MCF 10A (cell line): ENCODE results near the gene ITPA. TPM values are rescaled to one million over a fixed set of nuclear protein-coding genes. Genes with fewer than 3 reads are reported as not detected.

Experiments used
- BruUV-seq: library from RNA; stranded (reverse); fragments of 400-500 nt; replicated peaks from 2 replicates; lab custom pipeline; 2021; lab: Mats Ljungman, UMichigan
- CTCF ChIA-PET: fragments of 300-600 bp; sonication (Branson Sonifier 250); formaldehyde crosslinking; extraction: SDS; loops from one replicate; lab custom pipeline; 2021; ENCODE audit warnings: antibody characterized with exemption, inconsistent platforms; lab: Yijun Ruan, JAX
- POLR2A ChIA-PET: fragments of 300-600, 350-650 bp; sonication (Branson Sonifier 250); formaldehyde crosslinking; extraction: SDS; loops from one replicate; lab custom pipeline; 2020; ENCODE audit warnings: antibody characterized with exemption, inconsistent platforms; lab: Yijun Ruan, JAX
- DNase-seq: peaks from one replicate; pipeline ENCODE4 v3.0.0-alpha.2; 2018; ENCODE audit not compliant: unreplicated experiment
- H3K27ac Mint-ChIP-seq: one replicate; pipeline ENCODE4 v1.8.0; 2022; ENCODE audit warnings: mild to moderate bottlenecking, low read depth, mixed read lengths; ENCODE audit not compliant: unreplicated experiment
- H3K27me3 Mint-ChIP-seq: one replicate; pipeline ENCODE4 v1.8.0; 2022; ENCODE audit warnings: mixed read lengths; ENCODE audit not compliant: insufficient read depth, unreplicated experiment
- H3K36me3 Mint-ChIP-seq: one replicate; pipeline ENCODE4 v1.8.0; 2022; ENCODE audit warnings: mild to moderate bottlenecking, moderate library complexity, mixed read lengths; ENCODE audit not compliant: insufficient read depth, unreplicated experiment
- H3K4me1 Mint-ChIP-seq: one replicate; pipeline ENCODE4 v1.8.0; 2022; ENCODE audit warnings: mixed read lengths; ENCODE audit not compliant: insufficient read depth, unreplicated experiment
- H3K4me3 Mint-ChIP-seq: one replicate; pipeline ENCODE4 v1.8.0; 2022; ENCODE audit warnings: mild to moderate bottlenecking, moderate library complexity, mixed read lengths; ENCODE audit not compliant: unreplicated experiment
- H3K9me3 Mint-ChIP-seq: one replicate; pipeline ENCODE4 v1.8.0; 2022; ENCODE audit warnings: mixed read lengths; ENCODE audit not compliant: unreplicated experiment
- intact Hi-C: fragments of 100-400 bp; cut with micrococcal nuclease; formaldehyde crosslinking; loops from 2 replicates; pipeline ENCODE4 v1.14.1; 2022
- total RNA-seq: library from RNA; stranded (reverse); gene quantifications from 2 replicates; pipeline ENCODE4 v1.2.3, GENCODE V29; 2022
- TF ChIP-seq, protein P1 (sequence below): fragments of 200-600 bp; IDR thresholded peaks from one replicate; pipeline ENCODE4 v1.8.0; 2022; ENCODE audit warnings: antibody characterized with exemption, mild to moderate bottlenecking; ENCODE audit not compliant: unreplicated experiment

The ITPA gene
- total RNA-seq, 1 experiment from 2014 or later: 97.1 TPM

DNA sequence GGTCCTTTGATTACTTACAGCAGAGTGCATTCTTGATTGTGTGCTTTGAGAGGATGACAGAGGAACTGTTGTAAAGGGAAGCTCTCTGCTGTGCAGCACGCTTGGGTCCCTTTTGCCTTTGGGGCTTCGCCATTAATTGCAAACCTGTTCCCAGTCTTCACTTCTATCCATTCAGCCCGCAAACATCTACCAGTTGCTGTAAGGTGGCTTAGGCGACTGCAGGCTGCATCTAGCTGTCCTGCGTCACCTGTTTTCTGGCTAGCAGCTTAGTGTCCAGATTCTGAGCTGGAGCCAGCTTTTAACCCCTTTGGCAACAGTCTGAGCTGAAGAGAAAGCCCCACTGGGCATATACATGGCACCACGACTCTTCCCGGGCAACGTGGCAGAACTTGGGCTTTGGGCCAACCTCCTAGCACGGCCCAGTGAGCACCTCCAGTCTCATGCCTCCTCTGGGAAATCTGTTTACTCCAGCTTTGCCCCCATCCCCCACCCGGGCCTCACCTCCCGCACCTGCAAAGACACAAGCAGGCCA, 47.2 kb upstream of the ITPA start:
- intact Hi-C loops: no loop called here
- no peaks in the 10 kb centered on the region for H3K27me3 Mint-ChIP-seq
- H3K9me3 Mint-ChIP-seq: no peaks in the 10 kb centered on the region
- H3K4me1 Mint-ChIP-seq: peaks cover 5% of the 10 kb centered on the region
- peaks cover 8% of the 10 kb centered on the region for H3K36me3 Mint-ChIP-seq
- H3K4me3 Mint-ChIP-seq: no peak overlapping the region
- BruUV-seq: no TSS peak
- TF ChIP-seq, protein P1, sequence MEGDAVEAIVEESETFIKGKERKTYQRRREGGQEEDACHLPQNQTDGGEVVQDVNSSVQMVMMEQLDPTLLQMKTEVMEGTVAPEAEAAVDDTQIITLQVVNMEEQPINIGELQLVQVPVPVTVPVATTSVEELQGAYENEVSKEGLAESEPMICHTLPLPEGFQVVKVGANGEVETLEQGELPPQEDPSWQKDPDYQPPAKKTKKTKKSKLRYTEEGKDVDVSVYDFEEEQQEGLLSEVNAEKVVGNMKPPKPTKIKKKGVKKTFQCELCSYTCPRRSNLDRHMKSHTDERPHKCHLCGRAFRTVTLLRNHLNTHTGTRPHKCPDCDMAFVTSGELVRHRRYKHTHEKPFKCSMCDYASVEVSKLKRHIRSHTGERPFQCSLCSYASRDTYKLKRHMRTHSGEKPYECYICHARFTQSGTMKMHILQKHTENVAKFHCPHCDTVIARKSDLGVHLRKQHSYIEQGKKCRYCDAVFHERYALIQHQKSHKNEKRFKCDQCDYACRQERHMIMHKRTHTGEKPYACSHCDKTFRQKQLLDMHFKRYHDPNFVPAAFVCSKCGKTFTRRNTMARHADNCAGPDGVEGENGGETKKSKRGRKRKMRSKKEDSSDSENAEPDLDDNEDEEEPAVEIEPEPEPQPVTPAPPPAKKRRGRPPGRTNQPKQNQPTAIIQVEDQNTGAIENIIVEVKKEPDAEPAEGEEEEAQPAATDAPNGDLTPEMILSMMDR: no peak
- H3K27ac Mint-ChIP-seq: no peak overlapping the region
- no peak for DNase-seq
- ChIA-PET POLR2A (interaction anchor here (0.7 to 4.3 kb wide), 6 partner anchors 9 to 153 kb away, joined by 3 to 44 read pairs (median 3); partner anchors contain the start of gene LZTS3), CTCF (interaction anchor here (1.3 kb wide), 1 partner anchor 11 kb away, joined by 3 read pairs; no protein-coding TSS in a partner anchor)

GRCh38 chr20:3163099-3164042, 45.9 kb upstream of the ITPA start:
- CTCF ChIA-PET: interaction anchor here (1.0 to 1.4 kb wide), 2 partner anchors 9 to 48 kb away, joined by 4 read pairs; no protein-coding TSS in a partner anchor
- no peak overlapping the region for H3K27ac Mint-ChIP-seq
- H3K4me3 Mint-ChIP-seq: no peak overlapping the region
- no TSS peak for BruUV-seq
- H3K4me1 Mint-ChIP-seq: no peaks in the 10 kb centered on the region
- no peak for DNase-seq
- intact Hi-C loops: no loop called here
- TF ChIP-seq, protein P1: no peak
- no peaks in the 10 kb centered on the region for H3K27me3 Mint-ChIP-seq
- H3K9me3 Mint-ChIP-seq: no peaks in the 10 kb centered on the region
- POLR2A ChIA-PET: interaction anchor here (0.7 to 1.0 kb wide), 4 partner anchors 15 to 151 kb away, joined by 3 read pairs; no protein-coding TSS in a partner anchor
- peaks cover 8% of the 10 kb centered on the region for H3K36me3 Mint-ChIP-seq

GRCh38 chr20:3164043-3164762, 45.1 kb upstream of the ITPA start:
- no TSS peak for BruUV-seq
- Mint-ChIP-seq H3K4me1 (no peaks in the 10 kb centered on the region), H3K9me3 (no peaks in the 10 kb centered on the region), H3K36me3 (peaks cover 8% of the 10 kb centered on the region), H3K4me3 (no peak overlapping the region), H3K27ac (no peak overlapping the region), H3K27me3 (no peaks in the 10 kb centered on the region)
- CTCF ChIA-PET: interaction anchor here (1.0 to 1.4 kb wide), 3 partner anchors 10 to 49 kb away, joined by 3 to 4 read pairs (median 4); no protein-coding TSS in a partner anchor
- TF ChIP-seq, protein P1: no peak
- intact Hi-C loops: no loop called here
- POLR2A ChIA-PET: no interaction called here
- DNase-seq: no peak
